Stimulated activated CD4-positive, alpha-beta T cell treated with anti-CD3 and anti-CD28 coated beads, TNF-alpha, amount 100 ng/mL, for 48 hours (primary cell): Measurements from ENCODE around the gene UAP1L1.

ENCODE experiments used
- DNase-seq, 3 donors: peaks; one replicate each; pipeline ENCODE4 v3.0.0-alpha.2; 2020; ENCODE audit warnings: low read depth in 3 of 3

The UAP1L1 gene

GRCh38 chr9:137096785-137097546 is 19.6 kb downstream of the UAP1L1 start:
- DNase-seq, result no peak

GRCh38 chr9:137097761-137098462 is 20.6 kb downstream of the UAP1L1 start:
- DNase-seq, result no peak

GRCh38 chr9:137099231-137099630 is 21.9 kb downstream of the UAP1L1 start:
- no peak for DNase-seq

GRCh38 chr9:137103206-137103999 is 26.1 kb downstream of the UAP1L1 start:
- no peak for DNase-seq

GRCh38 chr9:137105814-137106661 is 28.7 kb downstream of the UAP1L1 start:
- DNase-seq, result no peak

GRCh38 chr9:137106662-137107250 is 29.4 kb downstream of the UAP1L1 start:
- no peak for DNase-seq

GRCh38 chr9:137107312-137107921 is 30.1 kb downstream of the UAP1L1 start:
- no peak for DNase-seq

- no peak for DNase-seq
Observed at GRCh38 chr9:137107982-137108381, 30.7 kb downstream of the UAP1L1 start.

- no peak for DNase-seq
Observed at GRCh38 chr9:137108608-137109249, 31.4 kb downstream of the UAP1L1 start.

GRCh38 chr9:137109250-137110146 is 32.2 kb downstream of the UAP1L1 start:
- DNase-seq, result no peak

- no peak for DNase-seq
Observed at GRCh38 chr9:137110147-137110910, 33.0 kb downstream of the UAP1L1 start.

GRCh38 chr9:137110911-137111787 is 33.8 kb downstream of the UAP1L1 start:
- DNase-seq, result no peak

GRCh38 chr9:137111788-137112563 is 34.7 kb downstream of the UAP1L1 start:
- no peak for DNase-seq

GRCh38 chr9:137112564-137113384 is 35.5 kb downstream of the UAP1L1 start:
- DNase-seq, result no peak

GRCh38 chr9:137113385-137114159 is 36.3 kb downstream of the UAP1L1 start:
- no peak for DNase-seq
